ENCODE results near the gene ARMCX4.

- TF ChIP-seq CTCF (IDR thresholded peaks at IDR 0.05; ENCODE audit: low read length) (no peak), EZH2 (IDR thresholded peaks at IDR 0.05; ENCODE audit: borderline replicate concordance, low read length) (no peak)
Measured at GRCh38 chrX:101493225-101493624, 8.0 kb downstream of the ARMCX4 start.

All from OCI-LY1 (cell line).